HG03432 (cell line): ENCODE results near the gene MAD2L2.

ENCODE experiments used
- ATAC-seq: cut with Tn5 transposase; IDR thresholded peaks from one replicate; pipeline ENCODE4 v1.9.1; 2021; ENCODE audit warnings: mild to moderate bottlenecking, moderate library complexity; ENCODE audit not compliant: unreplicated experiment

MAD2L2 gene

GRCh38 chr1:11681071-11681771, at the start of gene MAD2L2:
TSS of gene MAD2L2 (minus strand) at chr1:11681148. CDS start at chr1:11680601, 547 bp downstream.
- peak; percentile 84 for ATAC-seq

DNA sequence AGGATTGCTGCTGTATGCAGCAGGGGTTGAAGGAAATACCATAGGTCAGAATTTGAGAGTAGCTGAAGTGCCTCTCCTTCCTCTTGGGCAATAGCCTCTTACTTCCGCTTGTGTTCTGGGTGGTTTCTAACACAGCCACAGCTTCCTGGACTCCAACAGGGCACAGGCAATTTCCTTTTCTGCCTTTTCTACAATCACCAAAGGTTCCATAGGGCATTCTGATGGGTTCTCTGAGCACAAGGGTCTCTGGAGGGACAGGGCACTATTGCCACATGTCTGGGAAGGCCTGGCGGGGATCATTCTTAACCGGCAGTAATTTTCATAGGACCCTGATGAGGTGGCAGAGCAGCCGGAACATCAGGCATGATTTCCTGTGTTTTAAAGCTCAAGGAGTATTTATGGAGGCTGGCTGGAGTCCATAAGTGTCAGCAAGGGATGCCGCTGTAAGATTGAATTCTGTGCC, 49.5 kb upstream of the MAD2L2 start:
- ATAC-seq, result no peak

DNA sequence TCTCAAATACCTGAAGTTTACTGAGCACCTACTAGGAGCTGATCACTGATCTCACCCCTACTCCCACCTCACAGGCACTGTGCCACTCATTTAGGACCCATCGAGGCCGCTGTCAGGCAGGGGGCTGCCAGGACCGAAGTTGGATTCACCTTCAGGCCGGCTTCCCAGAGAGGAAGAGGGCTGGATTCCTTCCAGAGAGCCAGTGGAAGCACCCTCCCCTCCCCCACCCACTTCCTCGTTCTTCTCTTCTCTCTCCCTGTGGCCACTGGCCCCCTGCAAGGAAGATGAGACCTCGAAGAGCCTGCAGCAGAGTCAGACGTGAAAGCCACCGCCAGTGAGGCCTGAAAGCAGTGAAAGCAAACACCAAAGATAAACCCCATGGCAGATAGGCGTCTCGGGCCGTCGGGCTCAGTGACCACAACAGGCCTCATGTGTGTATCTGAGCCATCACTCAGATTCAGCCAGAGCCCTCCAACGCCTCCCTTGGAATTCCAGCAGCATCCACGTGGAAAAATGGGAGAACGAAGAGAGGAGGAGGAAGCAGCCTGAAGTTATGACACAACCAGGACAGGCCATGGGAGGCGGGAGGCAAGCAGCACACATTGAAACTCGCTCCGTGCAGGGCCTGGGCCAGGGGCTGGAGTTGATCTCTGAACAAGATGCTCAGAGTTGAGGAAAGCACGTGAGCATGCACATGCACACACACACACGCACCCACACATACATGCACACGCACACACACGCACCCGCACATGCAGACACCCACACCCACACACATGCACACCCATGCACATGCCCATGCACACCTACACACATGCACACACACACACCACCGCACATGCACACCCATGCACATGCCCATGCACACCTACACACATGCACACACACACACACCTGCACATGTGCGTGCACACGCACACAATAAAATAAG, 48.8 kb upstream of the MAD2L2 start:
- no peak for ATAC-seq

GRCh38 chr1:11729155-11729497, 48.2 kb upstream of the MAD2L2 start:
- ATAC-seq, result no peak

DNA sequence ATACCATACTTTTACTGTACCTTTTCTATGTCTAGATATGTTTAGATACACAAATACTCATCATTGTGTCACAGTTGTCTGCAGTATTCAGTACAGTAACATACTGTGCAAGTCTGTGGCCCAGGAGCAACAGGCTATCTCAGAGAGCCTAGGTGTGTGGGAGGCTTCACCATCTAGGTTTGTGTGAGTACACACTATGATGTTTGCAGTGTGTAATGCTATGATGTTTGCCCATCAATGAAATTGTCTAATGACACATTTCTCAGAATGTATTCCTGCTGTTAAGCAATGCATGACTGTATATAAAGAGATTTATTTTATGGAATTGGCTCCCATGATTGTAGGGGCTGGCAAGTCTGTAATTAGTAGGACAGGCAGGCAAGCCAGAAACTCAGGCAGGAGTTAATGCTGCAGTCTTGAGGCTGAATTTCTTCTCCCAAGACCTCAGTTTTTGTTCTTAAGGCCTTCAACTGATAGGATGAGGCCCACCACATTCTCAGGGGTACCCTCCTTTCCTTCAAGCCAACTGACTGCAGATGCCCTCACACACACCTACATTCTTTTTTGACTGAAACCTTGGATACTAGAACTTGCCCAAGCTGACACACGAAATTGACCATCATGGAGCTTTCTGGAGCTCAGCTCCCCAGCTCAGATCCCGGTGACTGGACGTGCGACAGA, 47.3 kb upstream of the MAD2L2 start:
- ATAC-seq, result no peak

- no peak for ATAC-seq
Observed at GRCh38 chr1:11727119-11727518, 46.2 kb upstream of the MAD2L2 start.

DNA sequence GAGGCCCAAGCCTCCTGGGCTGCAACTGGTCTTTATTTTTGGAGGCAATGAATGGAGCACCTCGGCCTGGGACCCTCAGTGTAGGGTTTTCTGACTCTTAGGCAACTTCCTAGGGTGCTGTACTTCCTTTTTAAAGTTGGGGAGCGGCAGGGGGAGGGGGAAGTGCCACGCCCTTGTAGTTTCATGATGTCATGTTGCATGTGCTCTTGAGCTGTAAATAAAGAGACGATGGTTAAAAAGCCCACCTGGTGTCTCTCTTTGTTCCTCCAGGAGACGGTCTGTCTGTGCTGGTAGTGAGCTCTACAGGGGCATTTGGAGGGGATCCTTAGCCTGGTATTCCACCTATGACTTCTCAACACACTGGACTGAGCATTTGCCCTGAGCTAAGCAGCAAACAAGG, 44.7 kb upstream of the MAD2L2 start:
- ATAC-seq, result no peak

- ATAC-seq, result no peak
Observed at GRCh38 chr1:11722538-11722937, 41.6 kb upstream of the MAD2L2 start.

GRCh38 chr1:11721311-11721710, 40.4 kb upstream of the MAD2L2 start:
- no peak for ATAC-seq

DNA sequence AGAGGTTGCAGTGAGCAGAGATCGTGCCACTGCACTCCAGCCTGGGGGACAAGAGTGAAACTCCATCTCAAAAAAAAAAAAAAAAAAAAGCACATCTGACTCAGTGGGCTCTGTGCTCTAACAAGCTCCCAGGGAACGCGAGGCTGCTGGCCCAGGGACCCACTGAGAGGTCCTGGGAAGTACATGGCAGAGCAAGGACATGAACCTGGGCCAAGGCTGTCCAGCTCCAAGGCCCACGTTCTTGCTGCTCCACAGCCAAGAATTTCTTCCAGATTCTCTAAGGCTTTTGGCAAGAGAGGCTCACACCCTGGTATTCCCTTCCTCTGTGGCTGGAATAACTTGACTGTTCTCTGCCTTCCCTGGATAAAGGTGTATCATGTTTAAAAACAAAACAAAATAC, 39.6 kb upstream of the MAD2L2 start:
- ATAC-seq, result no peak

DNA sequence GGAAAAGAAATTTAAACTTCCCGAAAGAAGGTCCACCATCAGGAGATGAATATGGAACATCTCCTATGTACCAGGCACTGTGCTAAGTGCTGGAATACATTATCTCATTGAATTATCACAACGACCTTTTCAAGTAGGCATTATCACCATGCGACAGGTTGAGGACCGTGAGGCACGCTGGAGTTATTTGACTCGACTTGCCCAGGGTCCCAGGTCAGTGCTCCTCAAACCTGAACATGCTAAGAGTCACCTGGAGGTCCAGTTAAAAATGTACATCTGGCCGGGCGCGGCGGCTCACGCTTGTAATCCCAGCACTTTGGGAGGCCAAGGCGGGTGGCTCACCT, 39.1 kb upstream of the MAD2L2 start:
- no peak for ATAC-seq

GRCh38 chr1:11719313-11720032, 38.5 kb upstream of the MAD2L2 start:
- ATAC-seq, result no peak

- ATAC-seq, result no peak
Observed at GRCh38 chr1:11714831-11715575, 34.1 kb upstream of the MAD2L2 start.

DNA sequence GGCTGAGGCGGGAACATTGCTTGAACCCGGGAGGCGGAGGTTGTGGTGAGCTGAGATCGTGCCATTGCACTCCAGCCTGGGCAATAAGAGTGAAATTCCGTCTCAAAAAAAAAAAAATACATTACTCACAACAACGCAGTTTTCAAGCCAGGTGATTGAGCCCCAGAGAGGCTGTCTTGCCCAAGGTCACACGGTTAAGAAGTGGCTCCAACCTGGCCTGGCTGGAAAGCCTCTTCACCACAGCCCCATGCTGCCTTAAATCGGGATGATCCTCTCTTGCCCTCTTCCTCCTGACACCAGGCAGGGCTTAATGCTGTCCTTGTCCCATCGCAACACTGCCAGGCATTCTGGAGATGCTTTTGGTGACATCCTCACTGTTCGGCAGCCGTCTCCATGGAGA, 32.1 kb upstream of the MAD2L2 start:
- no peak for ATAC-seq

GRCh38 chr1:11712285-11712684, 31.3 kb upstream of the MAD2L2 start:
- ATAC-seq, result no peak

DNA sequence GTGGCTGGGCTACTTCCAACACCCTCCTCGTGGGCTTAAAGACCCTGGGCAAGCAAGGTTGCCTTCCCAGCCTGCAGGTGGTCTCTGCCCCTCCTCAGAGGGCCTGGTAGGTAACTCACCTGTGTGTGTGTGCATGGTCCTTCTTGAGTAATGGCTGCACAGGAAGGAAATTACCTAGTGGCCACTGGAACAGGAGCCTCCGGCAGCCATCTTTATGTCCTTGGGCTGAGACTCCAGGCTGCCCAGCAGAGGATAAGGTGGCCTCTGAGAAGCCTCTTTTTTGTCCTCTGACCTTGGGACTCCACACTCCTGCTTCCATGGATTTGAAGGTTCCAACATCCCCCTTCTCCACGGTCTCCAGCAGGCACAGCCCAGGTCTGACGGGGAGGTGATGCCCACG, 30.5 kb upstream of the MAD2L2 start:
- no peak for ATAC-seq

DNA sequence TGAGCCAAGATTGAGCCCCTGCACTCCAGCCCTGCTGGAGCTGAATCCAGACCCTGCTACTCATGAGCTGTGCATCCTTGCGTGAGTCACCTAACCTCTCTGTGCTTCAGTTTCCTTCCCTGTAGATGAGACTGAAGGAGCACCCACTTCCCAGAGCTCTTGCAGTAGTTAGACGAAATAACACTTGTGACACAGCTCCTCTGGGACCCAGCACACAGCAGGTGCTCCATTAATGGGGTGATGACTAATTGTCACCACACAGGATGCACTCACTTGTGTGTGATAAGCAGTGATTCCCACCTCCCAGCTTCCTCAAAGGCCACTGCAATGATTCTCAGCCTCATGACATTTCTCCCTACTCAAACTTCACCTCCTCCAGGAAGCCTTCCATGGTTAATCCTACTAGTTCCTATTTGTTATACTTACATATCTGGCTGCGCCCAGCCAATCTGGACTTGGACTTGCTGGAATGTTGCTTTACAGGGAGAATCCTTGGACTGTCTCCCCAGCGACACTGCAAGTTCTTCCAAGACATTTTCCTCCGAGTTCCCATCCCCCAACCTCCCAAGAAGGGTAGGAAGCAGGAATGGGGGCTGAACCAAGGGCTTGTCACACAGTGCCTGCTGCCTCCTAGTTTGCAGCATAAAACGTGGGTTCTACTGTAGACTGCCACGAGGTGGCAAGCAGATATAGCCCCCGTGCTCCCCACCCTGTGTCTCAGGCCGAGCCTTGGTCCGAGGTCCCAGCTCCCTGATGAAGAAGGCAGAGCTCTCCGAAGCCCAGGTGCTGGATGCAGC, 27.8 kb upstream of the MAD2L2 start:
- ATAC-seq, result no peak

DNA sequence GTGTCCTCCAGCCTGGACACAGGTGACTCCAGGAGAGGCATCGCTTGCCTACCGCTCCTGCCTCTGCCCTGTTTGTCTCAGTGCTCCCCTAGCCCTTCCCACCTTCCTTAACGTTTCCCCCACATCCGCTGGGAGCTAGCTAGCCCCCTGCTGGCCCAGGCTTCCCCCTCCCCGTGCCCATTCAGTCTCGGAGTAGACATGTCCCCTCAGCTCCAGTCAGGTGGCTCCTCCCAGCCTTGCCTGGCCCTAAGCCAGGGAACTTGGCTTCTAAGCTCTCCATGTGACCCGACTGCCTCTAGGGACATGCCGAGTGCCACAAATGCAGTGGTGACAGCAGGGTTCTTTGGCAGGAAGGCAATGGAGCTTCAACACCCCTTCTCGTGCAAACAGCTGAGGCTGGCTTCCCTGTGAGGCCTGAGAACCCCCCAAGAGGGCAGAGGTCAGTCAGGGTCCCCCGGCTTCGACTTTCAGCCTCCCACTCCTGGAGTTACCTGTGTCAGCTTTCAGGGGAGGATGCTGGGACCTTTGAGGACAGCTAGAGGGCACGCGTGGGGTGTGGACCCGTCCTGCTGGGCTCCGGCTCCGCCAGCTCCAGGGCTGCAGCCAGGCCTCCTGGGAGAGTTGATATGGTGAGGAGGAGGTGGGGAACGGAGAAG, 26.8 kb upstream of the MAD2L2 start:
- ATAC-seq, result no peak

DNA sequence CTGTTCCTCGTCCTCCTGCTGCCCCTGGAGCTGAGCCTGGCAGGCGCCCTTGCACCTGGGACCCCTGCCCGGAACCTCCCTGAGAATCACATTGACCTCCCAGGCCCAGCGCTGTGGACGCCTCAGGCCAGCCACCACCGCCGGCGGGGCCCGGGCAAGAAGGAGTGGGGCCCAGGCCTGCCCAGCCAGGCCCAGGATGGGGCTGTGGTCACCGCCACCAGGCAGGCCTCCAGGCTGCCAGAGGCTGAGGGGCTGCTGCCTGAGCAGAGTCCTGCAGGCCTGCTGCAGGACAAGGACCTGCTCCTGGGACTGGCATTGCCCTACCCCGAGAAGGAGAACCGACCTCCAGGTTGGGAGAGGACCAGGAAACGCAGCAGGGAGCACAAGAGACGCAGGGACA, 25.3 kb upstream of the MAD2L2 start:
- no peak for ATAC-seq
